Loucy (cell line): ENCODE data around the gene SOBP.

Experiments used
- EZH2phosphoT487 ChIP-seq: fragments of 200-600 bp; IDR thresholded peaks from 2 replicates; pipeline ENCODE4 v1.6.1; 2018; ENCODE audit warnings: antibody characterized with exemption, mild to moderate bottlenecking, moderate library complexity, borderline replicate concordance
- TF ChIP-seq, protein P1 (sequence below): fragments of 200-600 bp; sonication (generic); conservative IDR thresholded peaks from 2 replicates; pipeline ENCODE4 v1.5.1; 2014; ENCODE audit warnings: mild to moderate bottlenecking, antibody characterized with exemption, low read length

DNA sequence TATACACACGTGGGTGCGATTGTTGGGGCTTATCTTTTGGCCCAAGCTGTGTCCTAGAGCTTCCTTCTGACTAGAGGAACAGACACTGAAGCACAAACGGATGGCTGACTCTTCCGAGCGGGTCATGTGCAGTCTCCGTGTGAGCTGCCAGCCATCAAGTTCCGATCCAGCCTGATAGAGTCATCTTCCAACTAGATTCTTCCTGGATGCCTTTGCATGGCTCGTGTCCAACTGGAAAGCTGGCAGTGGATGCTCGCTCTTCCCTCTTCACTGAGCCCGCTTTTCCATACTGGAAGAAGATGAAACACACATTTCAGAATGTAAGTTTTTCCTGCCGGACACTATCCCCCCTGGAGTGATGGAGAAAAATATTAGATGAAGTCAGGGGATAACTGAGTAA, 186.1 kb downstream of the SOBP start:
- TF ChIP-seq, protein P1, sequence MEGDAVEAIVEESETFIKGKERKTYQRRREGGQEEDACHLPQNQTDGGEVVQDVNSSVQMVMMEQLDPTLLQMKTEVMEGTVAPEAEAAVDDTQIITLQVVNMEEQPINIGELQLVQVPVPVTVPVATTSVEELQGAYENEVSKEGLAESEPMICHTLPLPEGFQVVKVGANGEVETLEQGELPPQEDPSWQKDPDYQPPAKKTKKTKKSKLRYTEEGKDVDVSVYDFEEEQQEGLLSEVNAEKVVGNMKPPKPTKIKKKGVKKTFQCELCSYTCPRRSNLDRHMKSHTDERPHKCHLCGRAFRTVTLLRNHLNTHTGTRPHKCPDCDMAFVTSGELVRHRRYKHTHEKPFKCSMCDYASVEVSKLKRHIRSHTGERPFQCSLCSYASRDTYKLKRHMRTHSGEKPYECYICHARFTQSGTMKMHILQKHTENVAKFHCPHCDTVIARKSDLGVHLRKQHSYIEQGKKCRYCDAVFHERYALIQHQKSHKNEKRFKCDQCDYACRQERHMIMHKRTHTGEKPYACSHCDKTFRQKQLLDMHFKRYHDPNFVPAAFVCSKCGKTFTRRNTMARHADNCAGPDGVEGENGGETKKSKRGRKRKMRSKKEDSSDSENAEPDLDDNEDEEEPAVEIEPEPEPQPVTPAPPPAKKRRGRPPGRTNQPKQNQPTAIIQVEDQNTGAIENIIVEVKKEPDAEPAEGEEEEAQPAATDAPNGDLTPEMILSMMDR, result no peak
- TF ChIP-seq EZH2phosphoT487, result no peak
